NOMO-1 (cell line): ENCODE measurements around the gene MDH2.
"Not testable (repeated sequence)": the region's sequence is repeated elsewhere in the genome, so short reads cannot be mapped to it uniquely, and the experiment has no call there.

Experiments
- DNase-seq, 2 experiments: peaks; one replicate each; lab custom pipeline; 2025; ENCODE audit not compliant: unreplicated experiment in 2 of 2; lab: John Stamatoyannopoulos, UW

The MDH2 gene, protein sequence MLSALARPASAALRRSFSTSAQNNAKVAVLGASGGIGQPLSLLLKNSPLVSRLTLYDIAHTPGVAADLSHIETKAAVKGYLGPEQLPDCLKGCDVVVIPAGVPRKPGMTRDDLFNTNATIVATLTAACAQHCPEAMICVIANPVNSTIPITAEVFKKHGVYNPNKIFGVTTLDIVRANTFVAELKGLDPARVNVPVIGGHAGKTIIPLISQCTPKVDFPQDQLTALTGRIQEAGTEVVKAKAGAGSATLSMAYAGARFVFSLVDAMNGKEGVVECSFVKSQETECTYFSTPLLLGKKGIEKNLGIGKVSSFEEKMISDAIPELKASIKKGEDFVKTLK

DNA sequence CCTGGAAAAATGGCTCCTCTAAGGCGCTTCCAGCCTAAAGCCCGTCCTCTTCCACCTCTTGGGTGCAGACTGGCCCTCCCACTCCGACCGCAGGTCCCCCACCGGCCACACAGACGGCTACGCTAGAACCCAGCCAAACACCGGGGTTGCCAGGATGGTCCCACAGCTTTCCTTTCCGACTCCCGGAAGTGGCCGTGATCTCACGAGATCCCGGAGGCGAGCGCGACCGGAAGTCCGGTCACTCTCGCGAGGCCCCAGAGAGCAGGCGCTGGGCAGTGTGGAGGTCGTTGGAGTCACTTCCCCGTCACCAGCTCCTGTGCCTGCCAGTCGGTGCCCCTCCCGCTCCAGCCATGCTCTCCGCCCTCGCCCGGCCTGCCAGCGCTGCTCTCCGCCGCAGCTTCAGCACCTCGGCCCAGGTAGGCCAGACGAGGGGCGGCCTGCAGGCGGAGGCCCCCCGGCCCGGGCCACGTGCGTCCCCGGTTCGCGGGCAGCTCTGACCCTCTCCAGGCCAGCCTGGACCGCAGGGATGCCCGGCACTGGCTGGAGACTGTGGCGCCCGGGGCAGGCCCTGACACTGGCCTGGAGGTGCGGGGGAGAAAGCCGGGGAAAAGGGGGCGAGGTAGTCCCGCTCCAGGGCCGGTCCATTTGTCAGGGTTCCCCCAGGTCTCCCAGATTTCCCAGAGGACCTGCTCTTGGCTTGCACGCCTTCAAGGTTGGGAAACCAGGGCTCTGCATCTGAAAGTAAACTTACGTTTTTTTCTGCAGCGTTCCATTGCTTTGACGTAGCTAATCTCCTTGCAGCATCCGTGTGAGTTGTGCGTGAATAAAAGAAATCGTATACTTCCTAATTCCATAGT, at the start of gene MDH2, which contains the start of gene STYXL1:
Gene MDH2 (plus strand): TSS at position 296 of the 857 bp plus-strand sequence. CDS start 55 bp downstream, at position 351.
Gene STYXL1 (minus strand): TSS at position 190 of the 857 bp plus-strand sequence. CDS start 17,477 bp downstream, outside the sequence.
- peak; percentile 100 for DNase-seq

DNA sequence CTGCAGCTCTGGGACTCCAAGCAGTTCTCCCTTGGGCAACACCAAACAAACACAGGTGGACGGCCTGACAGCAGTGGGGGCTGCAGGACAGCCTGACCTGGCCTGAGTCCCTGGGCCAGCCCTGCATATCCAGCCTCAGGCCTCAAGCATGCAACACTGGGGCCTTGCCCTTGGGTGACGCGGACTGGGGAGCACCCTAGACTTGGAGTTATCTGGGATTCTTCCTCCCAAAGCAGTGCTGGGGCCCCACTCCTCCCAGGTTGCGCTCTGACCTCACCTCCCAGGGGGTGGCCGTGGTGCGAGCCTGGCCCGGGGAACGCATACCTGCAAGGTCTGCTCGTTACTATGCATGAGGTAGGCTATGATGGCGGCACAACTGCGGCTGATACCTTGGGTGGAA, 47.3 kb upstream of the MDH2 start:
- no peak for DNase-seq

DNA sequence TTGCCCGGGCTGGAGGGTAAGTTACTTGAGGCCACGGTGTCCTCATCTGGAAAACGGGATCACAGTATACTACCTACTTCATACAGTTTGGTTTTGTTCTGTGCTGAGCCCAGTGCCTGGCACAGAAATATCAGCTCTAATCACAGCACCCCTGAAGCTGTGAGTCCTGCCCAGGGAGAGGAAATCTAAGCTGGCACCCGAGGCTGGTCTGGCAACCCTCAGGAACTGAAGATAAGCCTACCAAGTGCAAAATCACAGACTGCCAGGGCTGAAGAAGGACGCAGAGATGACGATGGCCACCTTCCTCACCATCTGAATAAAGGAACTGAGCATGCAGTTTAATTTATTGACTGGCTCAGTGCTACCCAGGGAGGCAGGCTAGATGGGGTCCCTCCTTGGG, 45.8 kb upstream of the MDH2 start:
- DNase-seq = no peak

DNA sequence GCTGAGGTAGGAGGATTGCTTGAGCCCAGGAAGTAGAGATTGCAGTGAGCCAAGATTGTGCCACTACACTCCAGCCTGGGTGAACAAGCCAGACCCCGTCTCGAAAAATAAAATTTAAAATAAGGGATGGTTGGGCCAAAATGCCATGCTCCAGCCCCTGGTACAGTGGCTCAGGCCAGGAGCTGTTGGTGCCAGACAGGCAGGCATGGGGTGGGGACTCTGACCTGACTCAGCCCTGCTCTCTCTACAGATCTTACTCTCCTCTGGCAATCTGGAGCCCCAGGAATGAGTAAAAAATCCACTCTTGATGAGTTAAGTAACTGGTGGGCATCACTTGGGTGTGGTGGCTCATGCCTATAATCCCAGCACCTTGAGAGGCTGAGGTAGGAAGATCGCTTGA, 45.1 kb upstream of the MDH2 start:
- no peak for DNase-seq

DNA sequence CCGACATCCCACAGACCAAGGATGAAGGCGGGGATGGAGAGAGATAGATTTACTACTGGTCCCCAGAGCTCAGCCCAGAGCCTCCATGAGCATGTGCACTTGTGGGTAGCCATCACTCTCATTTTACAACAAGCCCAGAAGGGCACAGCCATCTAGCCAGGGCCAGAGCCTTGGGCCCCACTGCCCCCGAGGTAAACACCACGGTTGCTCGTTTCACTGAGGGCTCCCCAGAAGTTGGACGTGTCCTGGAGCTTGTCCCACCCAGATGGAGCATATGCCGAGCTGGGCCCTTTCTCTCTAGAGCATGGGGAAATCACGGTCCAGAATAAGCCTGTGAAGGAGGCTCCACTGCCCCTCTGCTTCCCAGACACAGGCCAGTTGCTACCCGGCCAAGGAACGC, 44.6 kb upstream of the MDH2 start:
- no peak for DNase-seq

DNA sequence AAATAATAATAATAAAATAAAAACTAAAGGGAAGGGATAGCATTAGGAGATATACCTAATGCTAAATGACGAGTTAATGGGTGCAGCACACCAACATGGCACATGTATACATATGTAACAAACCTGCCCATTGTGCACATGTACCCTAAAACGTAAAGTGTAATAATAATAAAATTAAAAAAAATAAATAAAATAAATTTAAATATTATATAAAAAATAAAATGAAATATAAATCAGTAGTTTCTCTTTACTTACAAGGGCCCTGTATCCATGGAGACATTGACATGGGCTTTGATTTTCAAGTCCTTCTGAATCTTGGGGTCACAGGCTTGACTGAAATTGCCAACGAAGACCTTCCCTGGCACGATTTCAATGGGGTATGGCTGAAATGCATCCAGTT, 42.9 kb upstream of the MDH2 start:
- not testable (repeated sequence) for DNase-seq

DNA sequence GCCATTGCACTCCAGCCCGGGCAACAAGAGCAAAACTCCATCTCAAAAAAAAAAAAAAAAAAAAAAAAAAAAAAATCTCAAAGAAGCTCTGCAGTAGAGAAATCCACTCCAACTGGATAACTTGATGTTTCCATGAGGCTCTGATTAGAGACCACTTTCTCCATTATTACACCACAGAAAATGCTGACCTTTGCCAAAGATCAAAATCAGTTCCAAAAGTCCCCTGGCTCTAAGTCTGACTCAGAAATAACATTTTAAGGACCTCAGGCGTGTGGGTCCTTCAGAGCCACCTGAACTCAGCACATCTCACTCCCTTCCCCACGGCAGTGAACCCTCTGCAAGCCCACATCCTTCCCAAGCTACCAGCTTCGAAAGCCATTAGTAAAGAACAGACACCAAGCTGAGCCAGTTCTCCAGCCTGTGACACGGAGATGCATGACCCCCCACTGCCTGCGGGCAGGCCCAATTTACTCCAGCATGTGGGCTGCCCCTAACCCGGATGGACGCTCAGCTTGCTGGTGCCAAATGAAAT, 39.7 kb upstream of the MDH2 start:
- no peak for DNase-seq

DNA sequence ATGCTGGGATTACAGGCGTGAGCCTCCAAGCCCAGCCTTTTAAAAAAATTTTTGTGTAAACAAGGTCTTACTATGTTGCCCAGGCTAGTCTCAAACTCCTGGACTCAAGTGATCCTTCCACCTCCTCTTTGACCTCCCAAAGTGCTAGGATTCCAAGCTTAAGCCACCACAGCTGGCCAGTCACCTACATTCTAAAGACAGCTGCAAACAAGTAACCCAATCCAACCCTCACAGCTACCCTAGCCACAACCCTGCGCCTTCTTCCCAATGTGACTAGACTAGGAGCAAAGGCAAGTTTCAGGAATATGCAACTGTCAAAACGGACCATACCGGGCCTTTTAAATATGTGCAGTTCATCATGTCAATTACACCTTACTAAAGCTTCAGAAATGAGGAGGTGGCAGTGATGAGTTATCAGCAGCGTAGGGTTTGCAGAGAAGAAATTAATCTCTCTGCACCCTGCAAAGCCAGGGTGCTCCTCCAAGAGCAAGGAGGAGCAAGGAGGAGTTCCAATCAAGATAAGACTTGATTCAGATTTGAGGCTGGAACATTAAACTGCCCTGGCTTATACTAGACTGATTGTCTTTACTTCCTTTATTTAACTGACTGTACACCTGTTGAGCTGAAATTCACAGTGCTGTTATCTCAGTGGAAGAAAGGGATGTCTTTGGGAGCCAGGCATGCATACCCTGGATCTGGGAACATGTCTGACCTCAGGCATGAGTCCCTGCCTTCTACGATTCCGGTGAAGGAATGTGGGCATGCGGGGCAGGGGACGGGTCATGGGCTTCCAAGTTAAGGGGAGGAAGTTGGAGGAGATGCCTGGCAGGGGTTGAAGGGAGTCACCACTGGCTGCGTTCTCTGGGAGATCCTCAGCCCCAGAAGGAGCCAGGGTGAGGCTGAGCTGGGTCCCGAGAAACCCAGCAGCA, 38.0 kb upstream of the MDH2 start:
- no peak for DNase-seq

DNA sequence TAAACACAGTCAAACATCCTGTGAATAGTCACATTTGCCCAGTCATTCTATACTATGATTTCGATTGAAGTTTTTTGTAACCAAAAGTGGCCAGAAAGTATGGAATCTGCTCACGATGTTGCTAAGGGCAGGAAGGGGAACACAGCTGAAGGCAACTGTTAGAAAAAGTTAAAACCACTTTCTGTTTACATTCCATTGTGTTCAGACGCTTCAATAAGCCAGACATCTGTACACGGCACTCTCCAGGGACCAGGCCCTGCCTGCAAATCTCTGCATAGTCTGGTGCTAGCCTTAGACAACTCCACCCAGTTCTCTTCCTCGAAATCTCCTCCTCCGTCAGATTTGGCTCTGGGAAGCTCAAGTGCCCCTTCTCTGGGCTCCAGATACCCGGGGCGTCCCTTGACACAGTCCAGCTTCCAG, 36.5 kb upstream of the MDH2 start:
- DNase-seq = no peak

DNA sequence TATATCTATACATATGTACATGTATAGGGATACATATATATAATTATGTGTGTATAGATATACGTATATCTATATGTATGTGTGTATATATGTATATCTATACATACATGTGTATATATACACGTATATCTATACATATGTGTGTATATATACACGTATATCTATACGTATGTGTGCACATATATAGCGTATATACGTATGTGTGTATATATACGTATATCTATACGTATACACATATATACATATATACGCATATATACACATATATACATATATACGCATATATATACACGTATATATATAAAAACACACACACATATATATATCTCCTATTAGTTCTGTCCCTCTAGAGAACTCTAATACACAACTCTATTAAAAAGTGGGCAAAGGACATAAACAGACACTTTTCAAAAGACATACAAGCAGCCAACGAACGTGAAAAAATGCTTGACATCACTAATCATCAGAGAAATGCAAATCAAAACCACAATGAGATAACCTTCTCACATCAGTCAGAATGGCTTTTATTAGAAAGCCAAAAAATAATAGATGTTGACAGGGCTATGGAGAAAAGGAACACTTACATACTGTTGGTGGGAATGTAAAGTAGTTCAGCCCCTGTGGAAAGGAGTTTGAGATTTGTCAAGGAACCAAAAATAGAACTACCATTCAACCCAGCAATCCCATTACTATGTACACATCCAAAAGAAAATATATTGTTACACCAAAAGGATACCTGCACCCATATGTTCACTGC, 31.5 kb upstream of the MDH2 start:
- no peak for DNase-seq

DNA sequence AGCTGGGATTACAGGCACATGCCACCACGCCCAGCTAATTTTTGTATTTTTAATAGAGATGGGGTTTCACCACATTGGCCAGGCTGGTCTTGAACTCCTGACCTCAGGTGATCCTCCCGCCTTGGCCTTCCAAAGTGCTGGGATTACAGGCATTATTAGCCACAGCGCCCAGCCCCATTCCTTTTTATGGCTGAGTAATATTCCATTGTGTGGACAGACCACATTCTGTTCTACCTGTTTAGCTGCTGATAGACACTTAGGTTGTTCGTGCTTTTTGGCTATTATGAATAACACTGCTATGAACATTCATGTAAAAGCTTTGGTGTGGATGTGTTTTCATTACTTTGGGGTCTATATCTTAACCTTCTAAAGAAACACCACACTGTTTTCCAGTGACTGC, 29.4 kb upstream of the MDH2 start:
- not testable (repeated sequence) for DNase-seq

DNA sequence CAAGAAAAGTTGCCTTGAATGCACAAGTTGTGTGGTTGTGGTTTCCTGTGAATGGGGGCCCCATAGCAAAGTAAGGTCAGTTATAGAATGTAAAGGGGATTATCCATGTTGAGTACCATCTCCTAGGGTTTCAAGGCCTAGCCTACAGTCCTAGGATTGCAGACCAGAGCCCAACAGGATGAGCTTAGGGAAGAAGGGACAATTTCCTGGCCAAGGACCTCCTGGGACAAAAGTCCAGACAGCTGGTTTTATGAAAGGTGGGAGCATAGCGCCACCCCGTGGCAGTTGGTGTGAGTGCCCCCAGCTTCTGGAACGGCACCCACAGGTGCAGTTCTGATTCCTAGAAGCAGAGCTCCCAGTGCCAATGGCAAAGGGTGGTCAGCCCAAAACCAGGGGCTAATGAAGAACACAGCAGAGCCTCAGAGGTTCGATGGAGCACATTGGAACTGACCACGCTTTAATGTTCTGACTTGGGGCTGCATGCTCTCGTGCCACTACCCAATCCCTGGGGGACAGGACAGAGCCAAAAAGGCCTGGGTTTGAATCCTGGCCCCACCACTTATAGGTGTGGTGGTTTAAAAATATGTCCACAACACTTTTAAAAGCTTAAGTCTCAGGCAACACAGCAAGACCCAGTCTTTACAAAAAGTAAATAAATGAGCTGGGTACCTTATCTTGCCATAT, 27.7 kb upstream of the MDH2 start:
- peak; percentile 60 to 70 for DNase-seq

DNA sequence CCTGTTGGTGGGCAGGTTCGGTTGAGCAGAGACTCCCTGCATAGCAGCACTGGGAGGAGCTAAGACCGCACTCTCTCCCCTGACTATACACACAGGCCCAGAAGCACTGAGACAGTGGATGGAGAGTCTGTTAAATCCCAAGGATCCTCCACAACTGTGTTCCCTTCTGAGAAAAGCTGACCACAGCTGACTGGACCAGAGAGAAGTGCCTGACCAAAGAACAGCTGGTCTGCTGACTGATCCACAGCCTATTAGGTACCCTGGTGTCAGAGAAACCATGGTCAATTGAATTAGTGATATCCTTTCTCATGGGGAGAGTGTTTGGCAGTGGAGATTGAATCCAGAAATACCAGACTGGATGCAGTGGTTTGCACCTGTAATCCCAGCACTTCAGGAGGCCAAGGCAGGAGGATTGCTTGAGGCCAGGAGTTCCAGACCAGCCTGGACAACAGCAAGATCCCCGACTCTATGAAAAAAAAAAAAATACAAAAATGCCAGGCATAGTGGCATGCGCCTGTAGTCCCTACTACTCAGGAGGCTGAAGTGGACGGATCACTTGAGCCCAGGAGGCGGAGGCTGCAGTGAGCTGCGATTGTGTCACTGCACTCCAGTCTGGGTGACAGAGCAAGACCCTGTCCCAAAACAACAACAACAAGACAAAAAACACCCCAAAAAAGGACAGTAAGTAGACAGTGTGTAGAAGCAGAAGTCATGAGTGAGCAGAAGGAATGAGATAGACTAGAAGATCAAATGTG, 25.7 kb upstream of the MDH2 start:
- no peak for DNase-seq

DNA sequence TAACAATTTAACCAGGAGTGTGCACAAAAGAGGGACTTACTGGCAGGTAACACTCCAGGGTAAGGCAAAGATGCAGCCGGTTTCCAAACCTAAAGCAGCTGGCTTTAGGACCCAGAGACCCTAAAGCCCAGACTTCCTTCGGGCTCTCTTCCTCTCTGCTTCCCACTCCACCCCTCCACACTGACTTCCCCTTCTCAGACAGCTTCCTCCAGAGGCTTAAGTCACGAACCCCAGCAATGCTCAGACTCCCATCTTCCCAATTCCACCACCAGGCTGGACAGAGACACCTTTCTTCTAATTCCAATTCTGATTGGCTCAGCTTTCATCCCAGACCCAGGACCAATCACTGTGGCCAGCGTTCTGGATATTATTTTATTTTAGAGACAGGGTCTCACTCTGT, 24.9 kb upstream of the MDH2 start:
- DNase-seq = peak; percentile 95 to 97

DNA sequence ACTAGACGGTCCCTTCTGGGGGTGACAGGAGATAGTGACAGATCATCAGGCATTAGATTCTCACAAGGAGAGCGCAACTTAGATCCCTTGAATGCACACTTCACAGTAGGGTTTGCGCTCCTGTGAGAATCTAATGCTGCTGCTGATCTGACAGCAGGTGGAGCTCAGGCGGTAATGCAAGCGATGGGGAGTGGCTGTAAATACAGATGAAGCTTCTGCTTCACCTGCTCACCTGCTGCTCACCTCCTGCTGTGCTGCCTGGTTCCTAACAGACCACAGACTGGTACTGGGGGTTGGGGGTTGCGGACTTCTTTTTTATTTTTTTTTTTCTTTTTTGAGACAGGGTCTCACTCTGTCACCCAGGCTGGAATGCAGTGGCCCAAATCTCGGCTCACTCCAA, 18.2 kb upstream of the MDH2 start:
- not testable (repeated sequence) for DNase-seq

DNA sequence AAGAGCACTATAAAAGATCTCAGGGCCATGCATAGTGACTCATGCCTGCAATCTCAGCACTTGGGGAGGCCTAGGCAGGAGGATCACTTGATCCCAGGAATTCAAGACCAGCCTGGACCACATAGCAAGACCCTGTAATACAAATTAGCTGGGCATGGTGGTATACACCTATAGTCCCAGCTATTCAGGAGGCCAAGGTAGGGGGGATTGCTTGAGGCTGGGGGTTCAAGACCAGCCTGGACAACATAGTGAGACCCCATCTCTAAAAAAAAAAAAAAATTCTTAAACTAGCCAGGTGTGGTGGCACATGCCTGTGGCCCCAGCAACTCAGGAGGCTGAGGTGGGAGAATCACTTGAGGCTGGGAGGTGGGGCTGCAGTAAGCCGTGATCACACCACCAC, 15.9 kb upstream of the MDH2 start:
- no peak for DNase-seq

DNA sequence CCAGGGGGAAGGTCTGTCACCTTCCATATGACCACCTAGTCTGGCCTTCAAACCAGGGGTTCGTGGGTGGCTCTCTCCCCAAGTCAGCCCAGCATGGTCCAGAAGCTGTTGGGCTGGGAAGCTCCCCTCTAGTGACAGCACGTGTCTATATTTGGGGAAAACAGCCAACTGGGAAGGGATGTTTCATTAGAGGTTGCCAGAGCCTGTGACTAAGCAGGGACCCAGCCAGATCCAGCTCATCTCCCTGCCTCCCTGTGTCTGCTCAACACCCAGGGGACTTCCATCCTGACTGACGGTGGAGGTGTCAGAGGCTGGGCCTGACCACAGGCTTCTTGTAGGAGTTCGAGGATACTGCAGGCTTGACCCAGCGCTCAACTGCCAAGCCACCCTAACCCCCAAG, 10.6 kb upstream of the MDH2 start:
- DNase-seq = no peak

DNA sequence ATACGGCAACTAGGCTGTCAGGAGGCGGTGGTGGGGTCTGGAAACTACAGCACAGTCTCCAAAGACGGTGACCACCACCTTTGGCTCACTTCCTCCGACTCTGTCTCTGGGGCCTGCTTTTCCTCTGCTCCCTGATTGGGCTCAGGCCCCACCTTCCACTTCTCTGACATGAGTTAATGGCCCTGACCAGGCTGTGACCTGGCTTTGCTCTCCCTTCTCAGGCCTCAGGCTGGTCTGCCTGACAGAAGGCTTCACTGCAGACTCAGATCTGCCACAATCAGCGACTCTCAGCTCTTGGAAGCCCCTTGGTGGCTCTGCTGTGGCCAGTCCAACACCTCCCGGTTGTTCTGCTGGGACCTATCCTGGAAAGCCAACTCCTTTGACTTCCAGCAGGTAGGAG, 7.8 kb upstream of the MDH2 start:
- no peak for DNase-seq
